ENCODE measurements around the gene LTBR. TPM values are rescaled to one million over a fixed set of nuclear protein-coding genes. Genes with fewer than 3 reads are reported as not detected.
A peak's percentile ranks its signal among the peaks of the same experiment; 100 is the strongest.

LTBR gene
- total and polyA plus RNA-seq, 10 of the 15 experiments (the other 5 are each of a cell fraction or from before 2014, with no cell fraction given), result 0.24 to 0.44 TPM; not detected in 8

DNA sequence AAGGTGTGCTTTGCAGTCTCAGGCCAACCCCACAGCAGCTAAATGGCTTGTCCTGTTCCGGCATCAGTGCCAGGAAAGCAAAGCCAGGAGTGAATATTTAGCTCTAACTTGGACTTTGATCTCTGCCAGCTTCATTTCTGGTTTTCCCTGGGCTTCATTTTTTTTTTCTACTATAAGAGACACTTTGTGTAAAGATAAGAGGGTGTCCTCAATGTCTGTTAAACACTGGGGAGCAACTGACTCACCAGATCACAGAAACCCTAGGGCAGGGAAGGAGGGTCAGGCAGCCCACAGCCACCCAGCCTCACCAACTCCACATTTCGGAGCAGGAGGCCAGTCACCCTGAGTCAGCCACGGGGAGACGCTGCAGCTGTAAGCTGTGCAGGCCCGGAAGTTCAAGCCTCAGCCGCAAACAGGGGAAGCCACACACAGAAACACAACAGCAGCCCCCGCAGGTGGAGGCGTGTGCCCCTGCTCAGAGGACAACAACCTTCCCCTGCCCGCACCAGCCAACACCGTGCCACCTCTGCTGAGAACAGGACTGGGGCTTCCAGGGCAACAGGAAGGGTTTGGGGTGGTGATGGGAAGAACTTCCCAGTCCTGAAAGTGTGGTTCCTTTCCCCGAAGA, 48.4 kb upstream of the LTBR start:
- intact Hi-C loops (cut with micrococcal nuclease; ENCODE audit: unreplicated experiment), result loop anchor here (2.0 to 5.0 kb wide), 3 partner anchors 87 to 197 kb away; partner anchors contain the start of gene GAPDH
- Histone ChIP-seq H3K4me3 (peak overlapping the region; percentile 53), H3K36me3 (ENCODE audit: control insufficient read depth in 2 of 2, insufficient read depth in 2 of 2, low read length in 1 of 2) (peaks cover 6 to 11% of the 10 kb centered on the region in 2 experiments; a peak in 3 of 4 replicates), H3K9me3 (replicated peaks; ENCODE audit: control insufficient read depth, insufficient read depth, low read length) (no peaks in the 10 kb centered on the region), H3K27ac (ENCODE audit: control insufficient read depth, insufficient read depth) (peak overlapping the region; percentile 93), H3K9ac (ENCODE audit: control insufficient read depth, insufficient read depth, low read length) (peak overlapping the region; percentile 68), H2AFZ (ENCODE audit: control insufficient read depth, low read depth, low read length) (peak overlapping the region; percentile 72), H3K4me2 (ENCODE audit: control insufficient read depth, insufficient read depth) (peak overlapping the region; percentile 99), H4K20me1 (ENCODE audit: control insufficient read depth, insufficient read depth) (no peaks in the 10 kb centered on the region), H3K79me2 (ENCODE audit: control insufficient read depth, insufficient read depth, low read length) (peaks cover 46% of the 10 kb centered on the region), H3K4me1 (ENCODE audit: control insufficient read depth, insufficient read depth, low read length) (peaks cover 45% of the 10 kb centered on the region), H3K27me3 (replicated peaks in 1 of 2; ENCODE audit: control insufficient read depth in 2 of 2, insufficient read depth in 2 of 2, low read length in 1 of 2) (no peaks in the 10 kb centered on the region)
- ChIA-PET CTCF (interaction anchor here (0.6 to 7.9 kb wide), 33 partner anchors 9 to 202 kb away, joined by 3 to 53 read pairs (median 4); partner anchors contain the start of genes CD27, GAPDH and TAPBPL), POLR2A (interaction anchor here (0.5 to 3.4 kb wide), 15 partner anchors 9 to 223 kb away, joined by 3 to 22 read pairs (median 9); partner anchors contain the start of genes CD27, TAPBPL and VAMP1), SMC1A (ENCODE audit: uncharacterized antibody, unreplicated experiment) (interaction anchor here (0.5 to 4.6 kb wide), 20 partner anchors 10 to 155 kb away, joined by 3 to 39 read pairs (median 5); partner anchors contain the start of gene CD27), RAD21 (ENCODE audit: unreplicated experiment) (interaction anchor here (0.6 to 3.8 kb wide), 28 partner anchors 9 to 424 kb away, joined by 3 to 44 read pairs (median 4); partner anchors contain the start of genes LPAR5 and VAMP1)
- no TSS peak for BruUV-seq (replicated peaks)
- DNase-seq (ENCODE audit: low read depth, low spot score), result peak; percentile 60
- no peak for FAIRE-seq
- peak; percentile 85 for ATAC-seq
- in situ Hi-C loops (cut with MboI), result loop anchor here (5.0 kb wide), 1 partner anchor 132 kb away; no protein-coding TSS in a partner anchor
- 0% methylated on average over 11 of the region's 11 CpGs for WGBS (ENCODE audit: insufficient coverage, insufficient replicate concordance, low lambda C conversion rate, missing lambda C conversion rate)
- TF ChIP-seq ZNF274 (IDR thresholded peaks at IDR 0.05; ENCODE audit: insufficient read depth, insufficient read length), result no peak
- TF ChIP-seq SP1 (IDR thresholded peaks at IDR 0.05; ENCODE audit: low read depth, low read length), result no peak
- no peak for TF ChIP-seq NFYA (IDR thresholded peaks at IDR 0.05; ENCODE audit: borderline replicate concordance, low read depth, low read length)
- TF ChIP-seq, protein P1, sequence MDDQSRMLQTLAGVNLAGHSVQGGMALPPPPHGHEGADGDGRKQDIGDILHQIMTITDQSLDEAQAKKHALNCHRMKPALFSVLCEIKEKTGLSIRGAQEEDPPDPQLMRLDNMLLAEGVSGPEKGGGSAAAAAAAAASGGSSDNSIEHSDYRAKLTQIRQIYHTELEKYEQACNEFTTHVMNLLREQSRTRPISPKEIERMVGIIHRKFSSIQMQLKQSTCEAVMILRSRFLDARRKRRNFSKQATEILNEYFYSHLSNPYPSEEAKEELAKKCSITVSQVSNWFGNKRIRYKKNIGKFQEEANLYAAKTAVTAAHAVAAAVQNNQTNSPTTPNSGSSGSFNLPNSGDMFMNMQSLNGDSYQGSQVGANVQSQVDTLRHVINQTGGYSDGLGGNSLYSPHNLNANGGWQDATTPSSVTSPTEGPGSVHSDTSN (IDR thresholded peaks at IDR 0.05; ENCODE audit: insufficient replicate concordance, low read depth, low read length), result peak; percentile 31
- peak; percentile 79; the same call in 2 of the 3 replicates for TF ChIP-seq POU2F2 (IDR thresholded peaks at IDR 0.05; ENCODE audit: borderline replicate concordance, low read depth, low read length)
- peak; percentile 80 for TF ChIP-seq IKZF1 (conservative IDR thresholded peaks at IDR 0.05)
- TF ChIP-seq FOS (IDR thresholded peaks at IDR 0.05; ENCODE audit: borderline replicate concordance, extremely low read depth, insufficient read length), result no peak
- TF ChIP-seq, protein P2, sequence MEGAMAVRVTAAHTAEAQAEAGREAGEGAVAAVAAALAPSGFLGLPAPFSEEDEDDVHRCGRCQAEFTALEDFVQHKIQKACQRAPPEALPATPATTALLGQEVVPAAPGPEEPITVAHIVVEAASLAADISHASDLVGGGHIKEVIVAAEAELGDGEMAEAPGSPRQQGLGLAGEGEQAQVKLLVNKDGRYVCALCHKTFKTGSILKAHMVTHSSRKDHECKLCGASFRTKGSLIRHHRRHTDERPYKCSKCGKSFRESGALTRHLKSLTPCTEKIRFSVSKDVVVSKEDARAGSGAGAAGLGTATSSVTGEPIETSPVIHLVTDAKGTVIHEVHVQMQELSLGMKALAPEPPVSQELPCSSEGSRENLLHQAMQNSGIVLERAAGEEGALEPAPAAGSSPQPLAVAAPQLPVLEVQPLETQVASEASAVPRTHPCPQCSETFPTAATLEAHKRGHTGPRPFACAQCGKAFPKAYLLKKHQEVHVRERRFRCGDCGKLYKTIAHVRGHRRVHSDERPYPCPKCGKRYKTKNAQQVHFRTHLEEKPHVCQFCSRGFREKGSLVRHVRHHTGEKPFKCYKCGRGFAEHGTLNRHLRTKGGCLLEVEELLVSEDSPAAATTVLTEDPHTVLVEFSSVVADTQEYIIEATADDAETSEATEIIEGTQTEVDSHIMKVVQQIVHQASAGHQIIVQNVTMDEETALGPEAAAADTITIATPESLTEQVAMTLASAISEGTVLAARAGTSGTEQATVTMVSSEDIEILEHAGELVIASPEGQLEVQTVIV (IDR thresholded peaks at IDR 0.05; ENCODE audit: borderline replicate concordance, partially characterized antibody), result peak; percentile 34
- no peak for TF ChIP-seq ZZZ3 (IDR thresholded peaks at IDR 0.05; ENCODE audit: control insufficient read depth, insufficient read length, low read depth)
- no peak for TF ChIP-seq PAX8 (IDR thresholded peaks at IDR 0.05)
- TF ChIP-seq, protein P3, sequence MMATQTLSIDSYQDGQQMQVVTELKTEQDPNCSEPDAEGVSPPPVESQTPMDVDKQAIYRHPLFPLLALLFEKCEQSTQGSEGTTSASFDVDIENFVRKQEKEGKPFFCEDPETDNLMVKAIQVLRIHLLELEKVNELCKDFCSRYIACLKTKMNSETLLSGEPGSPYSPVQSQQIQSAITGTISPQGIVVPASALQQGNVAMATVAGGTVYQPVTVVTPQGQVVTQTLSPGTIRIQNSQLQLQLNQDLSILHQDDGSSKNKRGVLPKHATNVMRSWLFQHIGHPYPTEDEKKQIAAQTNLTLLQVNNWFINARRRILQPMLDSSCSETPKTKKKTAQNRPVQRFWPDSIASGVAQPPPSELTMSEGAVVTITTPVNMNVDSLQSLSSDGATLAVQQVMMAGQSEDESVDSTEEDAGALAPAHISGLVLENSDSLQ (IDR thresholded peaks at IDR 0.05), result no peak
- TF ChIP-seq, protein P4, sequence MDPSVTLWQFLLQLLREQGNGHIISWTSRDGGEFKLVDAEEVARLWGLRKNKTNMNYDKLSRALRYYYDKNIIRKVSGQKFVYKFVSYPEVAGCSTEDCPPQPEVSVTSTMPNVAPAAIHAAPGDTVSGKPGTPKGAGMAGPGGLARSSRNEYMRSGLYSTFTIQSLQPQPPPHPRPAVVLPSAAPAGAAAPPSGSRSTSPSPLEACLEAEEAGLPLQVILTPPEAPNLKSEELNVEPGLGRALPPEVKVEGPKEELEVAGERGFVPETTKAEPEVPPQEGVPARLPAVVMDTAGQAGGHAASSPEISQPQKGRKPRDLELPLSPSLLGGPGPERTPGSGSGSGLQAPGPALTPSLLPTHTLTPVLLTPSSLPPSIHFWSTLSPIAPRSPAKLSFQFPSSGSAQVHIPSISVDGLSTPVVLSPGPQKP (IDR thresholded peaks at IDR 0.05; ENCODE audit: low read depth, low read length), result peak; percentile 88
- TF ChIP-seq RB1 (IDR thresholded peaks at IDR 0.05; ENCODE audit: borderline replicate concordance), result no peak; the same call in 1 of the 2 replicates
- no peak for TF ChIP-seq PML (IDR thresholded peaks at IDR 0.05; ENCODE audit: low read length)
- TF ChIP-seq, protein P5, sequence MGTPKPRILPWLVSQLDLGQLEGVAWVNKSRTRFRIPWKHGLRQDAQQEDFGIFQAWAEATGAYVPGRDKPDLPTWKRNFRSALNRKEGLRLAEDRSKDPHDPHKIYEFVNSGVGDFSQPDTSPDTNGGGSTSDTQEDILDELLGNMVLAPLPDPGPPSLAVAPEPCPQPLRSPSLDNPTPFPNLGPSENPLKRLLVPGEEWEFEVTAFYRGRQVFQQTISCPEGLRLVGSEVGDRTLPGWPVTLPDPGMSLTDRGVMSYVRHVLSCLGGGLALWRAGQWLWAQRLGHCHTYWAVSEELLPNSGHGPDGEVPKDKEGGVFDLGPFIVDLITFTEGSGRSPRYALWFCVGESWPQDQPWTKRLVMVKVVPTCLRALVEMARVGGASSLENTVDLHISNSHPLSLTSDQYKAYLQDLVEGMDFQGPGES (IDR thresholded peaks at IDR 0.05), result no peak
- no peak for TF ChIP-seq SREBF1 (IDR thresholded peaks at IDR 0.05; ENCODE audit: low read length)

All from GM12878 (cell line).